ENCODE results near the gene ART3. TPM values are rescaled to one million over a fixed set of nuclear protein-coding genes. Genes with fewer than 3 reads are reported as not detected.

ART3 gene
- polyA plus RNA-seq, 1 donor, result 38.3 TPM

DNA sequence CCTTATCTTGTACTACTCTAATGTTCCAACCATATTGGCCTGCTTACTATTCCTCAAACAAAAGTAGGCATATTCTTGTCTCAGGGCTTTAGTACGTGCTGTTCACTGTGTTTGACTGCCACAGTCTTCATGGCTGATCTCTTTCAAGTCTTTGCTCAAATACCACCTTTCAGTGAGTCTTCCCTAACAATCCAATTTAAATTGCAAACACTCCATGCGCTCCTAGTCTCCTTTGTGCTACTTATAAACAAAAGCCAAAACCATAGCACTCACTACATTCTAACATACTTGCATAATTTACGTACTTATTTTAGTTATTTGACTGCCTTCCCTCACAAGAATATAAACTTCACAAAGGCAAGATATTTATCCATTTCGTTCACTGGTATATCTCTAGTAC lies 1.7 kb upstream of the ART3 start:
- no peak for DNase-seq (ENCODE audit: low read depth)

DNA sequence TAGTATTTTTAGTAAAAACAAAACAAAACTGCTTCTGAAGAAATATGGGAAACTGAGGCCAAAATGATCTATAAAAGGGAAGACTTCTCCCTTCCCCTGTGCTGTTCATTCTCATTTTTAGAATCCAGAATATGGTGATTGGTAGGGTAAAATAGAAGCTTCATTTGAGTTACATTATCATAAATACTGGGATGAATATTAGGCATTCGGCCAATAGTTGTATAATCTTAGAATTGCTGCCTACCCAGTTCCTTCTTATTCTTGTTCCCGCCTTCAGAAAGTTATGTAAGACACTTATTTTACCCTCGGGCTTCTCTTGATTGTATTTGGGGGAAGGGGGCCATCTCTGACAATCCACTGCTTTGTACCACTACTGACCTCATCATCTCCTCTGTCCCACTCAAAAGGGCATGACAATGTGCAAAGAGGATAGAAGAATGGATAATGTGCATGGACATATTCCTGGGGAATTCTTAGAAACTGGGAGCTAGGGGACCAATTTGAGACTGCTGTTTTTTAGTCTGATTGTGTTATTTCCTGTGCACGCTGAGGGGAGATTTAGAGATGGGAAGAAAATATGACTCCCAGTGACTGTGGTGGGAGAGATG lies 588 bp downstream of the ART3 start:
- no peak for DNase-seq (ENCODE audit: low read depth)

DNA sequence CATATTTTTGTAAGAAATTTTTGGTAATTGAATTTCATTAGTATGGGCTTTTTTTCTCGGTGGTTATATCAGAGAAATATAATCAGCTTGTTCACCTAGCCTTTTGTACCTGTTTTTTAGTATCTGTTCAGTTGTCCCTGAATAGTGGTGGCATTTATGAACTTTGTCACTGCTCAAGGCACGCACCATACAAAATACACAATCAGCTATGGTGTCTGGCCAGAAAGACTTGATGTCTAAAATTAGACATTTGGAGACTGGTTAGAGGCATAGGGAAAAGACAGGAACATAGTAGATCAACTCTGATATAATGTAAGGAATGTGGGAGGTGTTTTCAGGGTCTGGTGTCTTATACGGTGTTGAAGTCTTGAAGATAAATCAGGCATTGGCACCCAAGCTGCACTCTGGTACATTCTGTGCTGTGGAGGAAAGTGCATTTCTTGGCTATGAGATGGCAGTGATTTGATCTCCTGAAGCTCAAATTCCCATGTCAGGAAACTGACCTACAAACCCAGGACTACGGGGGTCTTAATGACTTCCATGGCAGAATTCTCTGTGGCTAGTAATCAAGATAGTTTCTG lies 3.6 kb downstream of the ART3 start:
- no peak for DNase-seq (ENCODE audit: low read depth)

DNA sequence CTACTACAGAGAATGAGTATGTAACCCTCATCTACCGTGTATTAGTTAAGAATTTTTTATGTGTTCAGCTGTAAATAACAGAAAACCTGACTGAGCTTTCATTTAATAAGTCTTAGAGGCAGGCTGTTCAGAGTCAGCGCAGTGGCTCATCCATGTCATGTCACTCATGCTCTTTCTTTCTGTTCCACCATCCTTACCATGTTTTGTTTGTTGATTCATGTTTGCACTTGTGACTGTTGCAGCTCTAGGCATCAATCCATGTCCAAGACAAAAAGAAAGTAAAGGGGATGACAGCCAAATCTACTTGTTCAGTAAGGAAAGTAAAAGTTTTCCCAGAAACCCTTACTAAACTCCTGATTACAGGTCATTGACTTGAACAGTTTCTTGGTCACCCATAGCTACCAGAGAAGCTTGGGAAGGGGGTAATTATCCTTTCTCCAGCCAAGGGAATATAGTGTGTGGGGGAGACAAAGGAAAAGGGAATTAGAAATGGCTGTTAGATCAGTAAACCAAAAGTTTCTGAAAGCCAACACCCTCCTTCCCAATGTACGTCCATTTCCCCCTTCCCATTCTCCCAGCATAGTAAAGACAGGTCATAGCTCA lies 9.0 kb downstream of the ART3 start:
- no peak for DNase-seq (ENCODE audit: low read depth)

DNA sequence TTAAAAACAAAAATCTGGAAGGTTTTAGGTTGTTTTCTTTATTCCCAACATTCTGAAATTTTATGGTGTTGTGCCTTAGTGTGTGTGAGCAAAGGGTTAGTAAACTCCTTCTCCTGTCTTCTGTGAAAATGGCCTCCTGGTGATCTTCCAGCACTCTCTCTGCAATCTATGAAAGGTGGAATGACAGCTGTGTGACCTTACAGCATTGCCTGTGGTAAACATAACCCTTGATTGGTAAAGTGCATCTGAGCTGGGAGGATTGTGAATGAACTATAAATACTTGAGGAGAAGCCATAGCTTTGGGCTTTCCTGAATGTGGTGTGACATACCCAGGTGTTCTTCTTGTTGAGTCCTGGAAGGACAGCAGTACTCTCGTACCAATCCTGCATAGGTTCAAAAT lies 10.0 kb downstream of the ART3 start:
- DNase-seq (ENCODE audit: low read depth), result no peak

GRCh38 chr4:76087007-76087769 lies 12.7 kb downstream of the ART3 start:
- no peak for DNase-seq (ENCODE audit: low read depth)

GRCh38 chr4:76088719-76089118 lies 14.2 kb downstream of the ART3 start:
- DNase-seq (ENCODE audit: low read depth), result no peak

DNA sequence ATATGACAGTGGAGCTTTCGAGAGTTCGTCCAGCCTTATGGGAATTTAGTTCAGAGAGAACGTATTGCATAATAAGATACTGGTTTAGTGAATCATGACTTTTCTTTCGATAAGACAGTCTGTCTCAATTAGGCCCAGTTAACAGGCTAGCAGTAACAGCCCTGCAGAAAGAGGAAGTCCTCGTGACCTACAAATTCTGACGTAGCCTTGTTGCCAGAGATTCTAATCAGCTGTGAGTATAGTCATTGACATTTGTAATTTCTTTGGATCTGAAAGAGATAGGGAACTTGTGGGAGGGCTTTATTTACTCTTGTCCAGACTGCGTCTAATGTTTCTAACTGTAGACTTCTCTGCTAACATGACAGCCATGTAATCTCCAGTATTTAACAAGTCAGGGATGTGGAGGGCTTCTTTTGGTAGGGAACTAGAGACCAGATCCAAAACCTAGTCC lies 15.8 kb downstream of the ART3 start:
- peak; percentile 25 for DNase-seq (ENCODE audit: low read depth)

DNA sequence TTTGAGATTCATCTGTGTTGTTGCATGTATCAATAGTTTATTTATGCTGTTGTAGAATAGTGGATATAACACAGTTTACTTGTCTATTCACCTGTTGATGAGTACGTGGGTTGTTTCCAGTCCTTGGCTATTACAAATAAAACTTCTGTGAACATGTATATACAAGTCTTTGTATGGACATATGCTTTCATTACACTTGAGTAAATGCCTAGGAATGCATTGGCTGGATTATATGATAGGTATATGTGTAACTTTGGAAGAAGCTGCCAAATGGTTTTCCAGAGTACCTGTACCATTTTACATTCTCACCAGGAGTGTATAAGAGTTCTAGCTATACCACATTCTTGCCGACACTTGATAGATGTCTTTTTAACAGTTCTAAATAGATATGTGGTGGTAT lies 16.5 kb downstream of the ART3 start:
- no peak for DNase-seq (ENCODE audit: low read depth)

DNA sequence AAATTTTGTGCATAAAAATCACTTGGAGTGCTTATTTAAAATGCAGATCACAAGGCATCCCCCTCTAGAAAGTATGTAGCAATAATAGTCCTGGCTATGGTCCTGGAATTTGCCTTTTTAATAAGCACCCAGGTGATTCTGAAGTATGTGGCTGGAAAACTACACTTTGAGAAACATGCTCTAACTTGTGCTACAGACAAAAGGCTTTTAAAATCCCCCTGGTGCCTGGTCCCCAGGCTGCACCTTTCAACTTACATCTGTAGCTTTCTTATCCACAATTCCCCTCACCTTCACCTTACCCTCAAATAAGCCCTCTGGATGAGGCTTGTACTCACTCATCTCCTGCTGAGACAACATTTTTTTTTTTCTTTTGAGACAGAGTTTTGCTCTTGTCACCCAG lies 21.1 kb downstream of the ART3 start:
- no peak for DNase-seq (ENCODE audit: low read depth)

GRCh38 chr4:76096076-76096475 lies 21.6 kb downstream of the ART3 start:
- no peak for DNase-seq (ENCODE audit: low read depth)

GRCh38 chr4:76105652-76106051 lies 31.1 kb downstream of the ART3 start:
- DNase-seq (ENCODE audit: low read depth), result no peak

DNA sequence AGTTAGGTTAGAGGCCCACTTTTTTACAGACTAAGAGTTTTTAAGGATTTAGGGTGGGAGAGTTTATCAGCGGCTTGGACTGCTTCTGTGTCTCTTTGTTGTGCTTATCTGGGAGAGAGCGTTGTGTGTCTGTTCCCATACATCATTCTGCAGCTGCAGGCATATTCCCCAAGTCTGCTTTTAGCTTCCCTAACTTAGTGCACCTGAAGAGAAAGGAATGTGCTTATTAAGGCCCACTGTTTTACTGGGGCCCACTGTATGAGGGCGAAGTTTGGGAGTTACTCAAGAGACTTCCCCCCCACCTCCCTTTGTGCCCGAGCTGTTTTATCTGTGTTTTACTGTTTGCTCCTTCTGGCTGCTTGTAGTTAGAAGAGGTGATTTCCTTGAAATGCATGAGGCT lies 31.9 kb downstream of the ART3 start:
- no peak for DNase-seq (ENCODE audit: low read depth)

GRCh38 chr4:76108467-76109181 lies 34.1 kb downstream of the ART3 start:
- DNase-seq (ENCODE audit: low read depth), result no peak

- DNase-seq (ENCODE audit: low read depth), result no peak
These were observed 42.3 kb downstream of the ART3 start for GRCh38 chr4:76116821-76117220.

DNA sequence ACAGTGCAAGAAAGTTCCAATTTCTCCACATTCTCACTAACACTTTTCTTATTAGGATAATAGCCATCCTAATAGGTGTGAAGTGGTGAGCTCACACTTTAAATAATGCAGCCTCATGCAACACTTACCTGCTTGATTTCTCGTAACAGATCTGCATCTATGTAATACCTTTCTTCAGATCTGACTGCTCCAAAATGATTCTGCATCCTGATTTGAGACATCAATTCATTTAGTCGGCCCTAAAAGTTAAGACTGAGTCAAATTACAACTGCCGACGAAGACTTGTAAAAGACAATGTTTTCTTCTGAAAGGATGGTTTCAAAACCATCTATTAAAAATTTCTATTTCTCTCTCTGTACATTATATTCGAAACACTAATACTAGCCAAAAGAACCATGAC lies 43.0 kb downstream of the ART3 start:
- DNase-seq (ENCODE audit: low read depth), result no peak

GRCh38 chr4:76120199-76120598 lies 45.7 kb downstream of the ART3 start:
- no peak for DNase-seq (ENCODE audit: low read depth)

DNA sequence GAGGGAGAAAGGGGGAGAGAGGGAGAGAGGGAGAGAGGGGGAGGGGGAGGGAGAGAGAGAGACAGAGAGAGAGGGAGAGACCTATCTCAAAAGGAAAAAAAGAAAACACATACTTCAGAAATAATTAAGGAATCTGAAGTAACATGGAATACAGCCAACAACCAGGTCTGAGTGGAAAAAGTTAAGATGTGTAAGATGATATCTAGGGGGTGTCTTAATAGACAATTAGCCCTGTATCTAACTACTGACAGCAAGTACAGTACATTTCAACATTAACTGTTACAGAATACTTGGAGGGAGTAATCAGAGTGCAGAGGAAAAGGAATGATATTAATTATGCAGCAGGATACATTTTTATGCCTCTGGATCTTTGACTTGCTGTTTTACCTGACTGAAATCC lies 51.3 kb downstream of the ART3 start:
- no peak for DNase-seq (ENCODE audit: low read depth)

DNA sequence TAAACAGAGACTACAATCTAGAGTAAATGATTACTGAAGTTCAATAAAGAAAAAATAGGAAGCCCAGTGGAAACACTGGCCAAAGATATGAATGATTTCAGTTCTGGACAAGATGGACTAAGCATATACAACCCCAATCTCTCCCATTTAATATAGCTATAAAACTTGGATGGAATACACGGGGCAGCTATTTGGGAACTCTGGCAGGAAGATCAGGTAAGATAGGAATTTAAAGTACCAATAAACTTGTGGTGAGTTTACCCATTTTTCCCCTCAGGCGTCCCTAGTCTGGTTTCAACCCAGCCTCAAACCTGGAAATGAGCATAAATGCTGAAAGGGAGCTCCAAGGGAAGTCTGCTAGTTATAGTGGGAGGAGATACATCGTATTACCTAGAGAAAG lies 53.2 kb downstream of the ART3 start:
- DNase-seq (ENCODE audit: low read depth), result no peak

DNA sequence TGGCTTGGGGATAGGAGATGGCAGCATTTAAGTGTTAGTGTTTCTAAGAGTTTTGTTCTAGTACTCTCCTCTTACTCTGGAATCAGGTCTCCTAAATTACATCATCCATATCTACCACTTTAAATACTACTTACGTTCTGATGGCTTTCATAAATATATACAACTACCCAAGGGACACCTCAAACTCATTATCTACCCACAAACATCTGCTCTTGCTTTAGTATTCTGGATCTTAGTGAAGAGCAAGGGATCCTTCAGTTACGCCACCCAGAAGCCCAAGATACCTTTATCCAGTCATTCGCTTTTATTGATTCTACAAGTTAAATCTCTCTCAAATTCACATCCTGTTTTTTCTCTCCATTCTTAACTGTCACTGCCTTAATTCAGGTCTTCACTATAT lies 66.7 kb downstream of the ART3 start:
- no peak for DNase-seq (ENCODE audit: low read depth)

- DNase-seq (ENCODE audit: low read depth), result no peak
These were observed 70.0 kb downstream of the ART3 start for GRCh38 chr4:76144546-76144945.

DNA sequence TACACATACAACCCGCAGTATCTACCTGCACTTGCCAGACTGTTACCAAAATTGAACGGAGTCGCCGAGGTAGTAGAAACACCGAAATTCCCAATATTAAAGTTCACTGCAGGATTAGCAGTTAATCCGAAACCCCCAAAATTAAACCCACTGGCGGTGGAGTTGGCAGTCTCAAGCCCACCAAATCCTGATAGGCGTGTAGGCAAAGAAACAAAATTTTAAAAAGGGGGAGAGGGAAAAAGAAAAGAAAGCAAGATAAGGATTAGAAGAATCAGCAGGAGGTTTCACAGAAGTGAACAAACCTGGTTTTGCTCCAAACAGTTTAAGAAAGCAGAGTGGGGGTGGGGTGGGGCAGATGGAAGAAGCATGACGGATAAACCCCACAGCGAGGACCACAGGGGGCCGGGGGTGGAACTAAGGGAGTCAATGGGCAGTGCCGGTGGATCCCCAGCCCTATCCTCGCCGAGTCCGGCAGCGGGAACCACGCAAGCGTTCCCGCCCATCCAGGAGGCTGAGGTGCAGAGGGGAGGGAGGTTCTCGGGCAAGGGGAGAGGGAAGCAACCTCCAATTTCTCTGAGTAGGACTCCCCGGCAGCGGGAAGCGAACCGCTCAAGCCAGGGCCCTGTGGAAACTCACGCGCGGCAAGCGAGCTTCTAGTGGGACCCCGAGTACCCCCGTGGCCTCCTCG lies 73.1 kb downstream of the ART3 start:
- DNase-seq (ENCODE audit: low read depth), result peak; percentile 9

Data from forelimb muscle (tissue), 1 donor.